Colon (tissue), 2 donors: ENCODE data around the gene NCAM2.

Source experiments
- FAIRE-seq: peaks from 2 replicates; lab custom pipeline; 2012; peaks lifted over from hg19 to GRCh38; lab: Jason Lieb, UNC
- donor health status: control.
- donor health status: control.

The NCAM2 gene

GRCh38 chr21:21028275-21028820, 30.1 kb downstream of the NCAM2 start:
- no peak for FAIRE-seq

GRCh38 chr21:21029164-21029563, 31.0 kb downstream of the NCAM2 start:
- no peak for FAIRE-seq

GRCh38 chr21:21030311-21030710, 32.1 kb downstream of the NCAM2 start:
- no peak for FAIRE-seq

GRCh38 chr21:21034036-21034435, 35.8 kb downstream of the NCAM2 start:
- FAIRE-seq = no peak

- FAIRE-seq = no peak
Observed at GRCh38 chr21:21039624-21040170, 41.5 kb downstream of the NCAM2 start.

GRCh38 chr21:21045518-21045917, 47.3 kb downstream of the NCAM2 start:
- FAIRE-seq = no peak

GRCh38 chr21:21046063-21046462, 47.9 kb downstream of the NCAM2 start:
- FAIRE-seq = no peak

- FAIRE-seq = no peak
Observed at GRCh38 chr21:21051109-21052055, 53.2 kb downstream of the NCAM2 start.

GRCh38 chr21:21052672-21053071, 54.5 kb downstream of the NCAM2 start:
- FAIRE-seq = no peak

GRCh38 chr21:21057349-21058062, 59.3 kb downstream of the NCAM2 start:
- no peak for FAIRE-seq

- FAIRE-seq = no peak
Observed at GRCh38 chr21:21063828-21064227, 65.6 kb downstream of the NCAM2 start.

GRCh38 chr21:21064353-21064752, 66.1 kb downstream of the NCAM2 start:
- no peak for FAIRE-seq

- no peak for FAIRE-seq
Observed at GRCh38 chr21:21067375-21067774, 69.2 kb downstream of the NCAM2 start.

- FAIRE-seq = no peak
Observed at GRCh38 chr21:21074305-21074704, 76.1 kb downstream of the NCAM2 start.

GRCh38 chr21:21076051-21076450, 77.8 kb downstream of the NCAM2 start:
- FAIRE-seq = no peak

GRCh38 chr21:21076491-21076890, 78.3 kb downstream of the NCAM2 start:
- FAIRE-seq = no peak

GRCh38 chr21:21079646-21080045, 81.4 kb downstream of the NCAM2 start:
- no peak for FAIRE-seq

- no peak for FAIRE-seq
Observed at GRCh38 chr21:21084179-21084578, 86.0 kb downstream of the NCAM2 start.

GRCh38 chr21:21085206-21085605, 87.0 kb downstream of the NCAM2 start:
- no peak for FAIRE-seq

GRCh38 chr21:21096956-21097355, 98.7 kb downstream of the NCAM2 start:
- no peak for FAIRE-seq

- no peak for FAIRE-seq
Observed at GRCh38 chr21:21097466-21097865, 99.3 kb downstream of the NCAM2 start.

GRCh38 chr21:21101911-21102310, 103.7 kb downstream of the NCAM2 start:
- FAIRE-seq = no peak

- no peak for FAIRE-seq
Observed at GRCh38 chr21:21102896-21103295, 104.7 kb downstream of the NCAM2 start.
